ENCODE results near the gene SNX22.

DNA sequence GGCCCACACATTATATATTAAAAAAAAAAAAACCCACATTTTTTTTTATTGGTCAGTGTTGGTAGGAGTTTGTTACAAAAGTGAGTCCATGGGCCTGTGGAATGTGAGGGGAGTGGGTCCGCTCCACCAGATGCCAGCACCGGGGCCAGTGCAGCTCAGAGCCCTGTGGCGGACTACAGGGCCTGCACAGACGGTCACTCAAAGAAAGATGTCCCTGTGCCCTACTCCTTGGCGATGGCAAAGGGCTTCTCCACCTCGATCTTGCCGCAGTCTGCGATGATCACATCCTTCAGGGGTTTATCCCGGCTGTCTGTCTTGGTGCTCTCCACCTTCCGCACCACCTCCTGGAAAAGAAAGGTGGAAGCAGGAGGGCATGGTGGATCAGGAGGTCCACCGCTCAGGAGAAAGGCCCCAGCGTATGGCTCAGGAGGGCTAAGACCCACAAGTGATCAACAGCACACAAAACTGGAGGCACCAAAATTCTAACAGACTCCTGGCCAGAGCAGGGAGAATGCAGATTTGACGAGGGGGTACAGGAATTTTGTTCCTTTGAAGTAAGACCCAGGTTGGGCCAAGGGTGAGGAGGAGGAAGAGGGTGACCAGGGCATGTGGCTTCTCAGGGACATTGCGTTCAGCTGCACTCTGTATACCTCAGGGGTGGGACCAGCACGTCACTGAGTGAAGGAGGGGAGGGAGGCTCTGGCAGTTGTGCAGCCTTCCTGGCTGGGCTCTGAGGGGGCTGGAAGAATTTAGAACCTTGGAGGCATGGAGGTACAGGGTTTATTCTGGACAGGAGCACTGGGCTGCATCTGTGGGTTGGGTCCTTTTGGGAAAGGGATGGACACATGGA lies 4.5 kb downstream of the SNX22 start:
- TF ChIP-seq POLR2A (IDR thresholded peaks at IDR 0.05): no peak
- TF ChIP-seq, protein P1, sequence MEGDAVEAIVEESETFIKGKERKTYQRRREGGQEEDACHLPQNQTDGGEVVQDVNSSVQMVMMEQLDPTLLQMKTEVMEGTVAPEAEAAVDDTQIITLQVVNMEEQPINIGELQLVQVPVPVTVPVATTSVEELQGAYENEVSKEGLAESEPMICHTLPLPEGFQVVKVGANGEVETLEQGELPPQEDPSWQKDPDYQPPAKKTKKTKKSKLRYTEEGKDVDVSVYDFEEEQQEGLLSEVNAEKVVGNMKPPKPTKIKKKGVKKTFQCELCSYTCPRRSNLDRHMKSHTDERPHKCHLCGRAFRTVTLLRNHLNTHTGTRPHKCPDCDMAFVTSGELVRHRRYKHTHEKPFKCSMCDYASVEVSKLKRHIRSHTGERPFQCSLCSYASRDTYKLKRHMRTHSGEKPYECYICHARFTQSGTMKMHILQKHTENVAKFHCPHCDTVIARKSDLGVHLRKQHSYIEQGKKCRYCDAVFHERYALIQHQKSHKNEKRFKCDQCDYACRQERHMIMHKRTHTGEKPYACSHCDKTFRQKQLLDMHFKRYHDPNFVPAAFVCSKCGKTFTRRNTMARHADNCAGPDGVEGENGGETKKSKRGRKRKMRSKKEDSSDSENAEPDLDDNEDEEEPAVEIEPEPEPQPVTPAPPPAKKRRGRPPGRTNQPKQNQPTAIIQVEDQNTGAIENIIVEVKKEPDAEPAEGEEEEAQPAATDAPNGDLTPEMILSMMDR (IDR thresholded peaks at IDR 0.05): no peak

Data from esophagus squamous epithelium (tissue), 4 donors.